D721Med (cell line): ENCODE measurements around the gene FGF14.

Source experiments
- DNase-seq: peaks from one replicate; pipeline ENCODE4 v3.0.0; 2011; ENCODE audit warnings: low spot score; ENCODE audit not compliant: insufficient read length
- FAIRE-seq: peaks from 2 replicates; lab custom pipeline; 2011; peaks lifted over from hg19 to GRCh38; lab: Jason Lieb, UNC
- TF ChIP-seq, protein P1 (sequence below): IDR thresholded peaks from 2 replicates; pipeline ENCODE4 v1.5.1; 2012; ENCODE audit warnings: mild to moderate bottlenecking, control low read depth; ENCODE audit not compliant: insufficient read depth; ENCODE audit errors: missing control alignments

Gene FGF14

DNA sequence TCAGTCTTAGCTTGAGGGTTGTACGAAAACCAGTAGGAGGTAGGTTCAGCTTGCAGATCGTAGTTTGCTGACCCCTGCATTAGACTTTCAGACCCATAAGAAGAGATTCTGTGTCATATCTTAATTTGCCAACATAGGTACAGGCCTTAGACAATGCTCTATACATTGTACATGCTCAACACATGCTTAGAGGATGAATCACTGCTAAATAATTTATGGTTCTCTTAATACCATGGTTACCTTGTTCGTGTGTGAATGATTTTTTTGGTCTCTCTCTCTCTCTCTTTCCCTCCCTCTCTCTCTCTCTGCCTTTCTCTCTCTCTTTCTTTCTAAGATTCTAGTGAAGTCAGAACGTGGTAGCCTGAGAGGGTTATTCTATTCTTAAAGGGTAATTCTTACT lies 112.2 kb downstream of the FGF14 start:
- no peak for FAIRE-seq
- TF ChIP-seq, protein P1, sequence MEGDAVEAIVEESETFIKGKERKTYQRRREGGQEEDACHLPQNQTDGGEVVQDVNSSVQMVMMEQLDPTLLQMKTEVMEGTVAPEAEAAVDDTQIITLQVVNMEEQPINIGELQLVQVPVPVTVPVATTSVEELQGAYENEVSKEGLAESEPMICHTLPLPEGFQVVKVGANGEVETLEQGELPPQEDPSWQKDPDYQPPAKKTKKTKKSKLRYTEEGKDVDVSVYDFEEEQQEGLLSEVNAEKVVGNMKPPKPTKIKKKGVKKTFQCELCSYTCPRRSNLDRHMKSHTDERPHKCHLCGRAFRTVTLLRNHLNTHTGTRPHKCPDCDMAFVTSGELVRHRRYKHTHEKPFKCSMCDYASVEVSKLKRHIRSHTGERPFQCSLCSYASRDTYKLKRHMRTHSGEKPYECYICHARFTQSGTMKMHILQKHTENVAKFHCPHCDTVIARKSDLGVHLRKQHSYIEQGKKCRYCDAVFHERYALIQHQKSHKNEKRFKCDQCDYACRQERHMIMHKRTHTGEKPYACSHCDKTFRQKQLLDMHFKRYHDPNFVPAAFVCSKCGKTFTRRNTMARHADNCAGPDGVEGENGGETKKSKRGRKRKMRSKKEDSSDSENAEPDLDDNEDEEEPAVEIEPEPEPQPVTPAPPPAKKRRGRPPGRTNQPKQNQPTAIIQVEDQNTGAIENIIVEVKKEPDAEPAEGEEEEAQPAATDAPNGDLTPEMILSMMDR, result no peak
- no peak for DNase-seq

DNA sequence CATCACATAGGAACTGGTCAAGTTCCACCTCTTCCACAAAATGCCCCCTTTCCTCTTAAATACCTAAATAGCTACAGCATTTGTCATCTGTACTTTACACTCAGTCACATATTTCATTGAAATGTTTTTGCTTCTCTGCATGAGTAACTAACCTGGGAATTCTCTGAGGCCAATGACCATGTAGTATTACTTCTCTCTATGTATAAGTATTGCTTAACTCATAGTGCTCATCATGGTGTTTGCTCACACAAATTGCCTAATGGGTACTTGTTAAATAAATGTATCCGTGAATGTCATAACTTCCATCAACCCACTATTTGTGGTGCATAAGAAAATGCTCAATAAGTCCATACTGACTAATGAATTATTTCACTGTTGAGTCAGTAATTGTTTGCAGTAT lies 115.5 kb downstream of the FGF14 start:
- TF ChIP-seq, protein P1, result no peak
- DNase-seq (no peak), FAIRE-seq (no peak)

DNA sequence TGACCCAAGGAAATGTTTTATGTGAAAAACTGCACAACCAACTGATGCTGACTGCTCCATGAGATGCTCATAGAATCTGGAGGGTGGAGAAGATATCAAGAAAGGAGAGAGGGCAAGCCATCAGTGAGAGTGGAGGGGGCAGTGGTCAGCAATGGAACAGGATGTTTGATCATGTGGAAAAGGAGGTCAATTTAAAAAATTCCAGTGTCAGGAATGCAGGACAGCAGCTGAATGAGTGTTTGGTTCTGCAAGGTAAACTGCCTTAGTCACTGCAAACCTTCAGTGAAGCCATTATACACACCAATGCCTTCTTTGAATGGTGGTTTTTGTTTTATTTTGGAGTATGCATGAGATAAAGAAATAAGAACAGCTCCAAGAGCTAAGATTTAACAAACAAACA lies 121.5 kb downstream of the FGF14 start:
- FAIRE-seq, result no peak
- no peak for DNase-seq
- TF ChIP-seq, protein P1, result no peak

DNA sequence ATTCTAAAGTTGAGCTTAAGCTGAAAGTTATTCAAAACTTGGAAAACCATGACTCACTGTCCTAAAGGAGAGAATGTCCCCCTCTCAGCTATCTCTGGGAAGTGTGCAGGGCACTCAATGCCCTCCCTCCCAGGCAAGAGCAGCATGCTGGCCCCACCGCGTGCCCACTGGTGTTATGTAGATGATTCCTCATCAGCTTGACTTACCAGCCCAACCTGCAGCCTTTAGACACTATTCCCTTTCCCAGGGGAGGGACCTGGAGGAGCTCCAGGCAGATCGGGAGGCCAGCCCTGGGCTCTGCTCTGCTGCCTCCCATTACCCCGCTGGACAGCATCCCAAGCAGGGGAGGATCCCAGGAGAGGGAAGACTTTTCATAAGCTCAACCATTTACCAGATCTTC lies 124.6 kb downstream of the FGF14 start:
- FAIRE-seq, result no peak
- no peak for DNase-seq
- TF ChIP-seq, protein P1, result no peak

DNA sequence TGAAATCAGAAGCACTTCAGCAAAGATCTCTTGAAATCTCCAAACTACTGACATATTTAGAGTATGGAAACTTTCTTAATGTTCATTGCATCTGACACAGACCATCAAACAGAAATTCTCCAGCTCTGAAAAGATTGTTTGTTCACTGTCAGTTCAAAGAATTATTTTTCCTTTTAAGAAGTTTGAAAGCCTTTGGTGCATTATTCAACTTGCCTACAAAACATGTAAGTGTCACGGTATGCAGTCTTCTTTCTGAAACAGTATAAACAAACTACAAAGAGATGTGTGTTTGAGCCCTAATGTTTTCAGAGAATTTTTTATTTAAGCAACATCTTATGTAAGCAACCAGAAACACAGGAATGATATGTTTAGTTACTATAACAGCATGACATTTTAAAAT lies 125.4 kb downstream of the FGF14 start:
- FAIRE-seq (no peak), DNase-seq (no peak)
- TF ChIP-seq, protein P1, result no peak

DNA sequence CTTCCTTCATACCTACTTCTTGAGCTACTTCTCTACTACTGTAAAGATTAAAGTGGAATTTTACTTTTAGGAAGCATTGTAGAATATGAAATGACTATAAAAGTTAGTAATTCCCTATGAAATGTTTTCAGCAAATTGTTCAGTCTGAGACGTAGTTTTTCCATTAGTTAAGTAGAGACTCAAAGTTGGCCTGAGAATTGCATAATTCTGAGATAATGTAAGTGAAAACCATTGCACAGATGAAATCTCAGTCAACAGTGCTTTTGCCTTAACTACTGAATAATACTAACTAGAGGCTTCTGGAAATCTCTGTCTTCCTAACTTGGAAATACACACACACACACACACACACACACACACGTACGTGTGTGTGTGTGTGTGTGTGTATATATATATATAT lies 125.9 kb downstream of the FGF14 start:
- FAIRE-seq, result no peak
- DNase-seq, result no peak
- TF ChIP-seq, protein P1, result no peak

DNA sequence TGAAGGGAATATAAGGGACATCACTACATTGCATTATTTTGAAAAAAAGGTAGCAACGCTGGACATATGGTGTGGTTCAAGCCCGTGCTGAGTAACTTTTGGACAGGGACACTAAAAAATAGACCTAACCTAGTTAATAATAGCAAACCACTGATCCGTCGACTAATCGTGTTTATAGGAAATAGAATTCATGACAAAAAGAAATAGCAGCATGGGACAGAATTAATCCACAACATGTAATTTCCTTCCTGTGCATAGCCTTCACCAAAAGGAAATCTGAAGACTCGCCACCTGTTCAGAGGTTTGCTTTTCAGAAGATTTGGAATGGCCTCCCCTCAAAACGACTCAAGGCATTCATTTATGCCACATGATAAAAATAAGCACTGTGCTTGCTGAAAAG lies 128.7 kb downstream of the FGF14 start:
- TF ChIP-seq, protein P1, result no peak
- no peak for DNase-seq
- no peak for FAIRE-seq
